K562 (cell line): ENCODE results near the gene TRIM65. TPM values are rescaled to one million over a fixed set of nuclear protein-coding genes. Genes with fewer than 3 reads are reported as not detected.

ENCODE experiments used
- CBX1 ChIP-seq: sonication (generic); IDR thresholded peaks from 2 replicates; pipeline ENCODE4 v1.6.1; 2016; ENCODE audit warnings: antibody characterized with exemption, low read depth, mild to moderate bottlenecking
- CUX1 ChIP-seq: fragments of 200-800 bp; sonication (Bioruptor generic); IDR thresholded peaks from 2 replicates; pipeline ENCODE4 v1.6.1; 2016; ENCODE audit warnings: missing genetic modification characterization, missing compliant biosample characterization
- HOMEZ ChIP-seq: fragments of 250-450 bp; sonication (Bioruptor Pico); IDR thresholded peaks from 2 replicates; pipeline ENCODE4 v1.4.0; 2020; ENCODE audit warnings: mild to moderate bottlenecking, moderate library complexity
- KLF13 ChIP-seq: fragments of 450-650 bp; IDR thresholded peaks from 2 replicates; pipeline ENCODE4 v1.6.1; 2016; ENCODE audit warnings: missing genetic modification characterization, low read depth, mild to moderate bottlenecking, missing compliant biosample characterization, moderate library complexity, borderline replicate concordance
- POLR3A ChIP-seq: IDR thresholded peaks from 2 replicates; pipeline ENCODE4 v1.6.1; 2011; ENCODE audit warnings: borderline replicate concordance, mild to moderate bottlenecking, moderate library complexity; ENCODE audit not compliant: insufficient read length, insufficient read depth; ENCODE audit errors: extremely low read depth
- PRMT5 ChIP-seq: sonication (generic); formaldehyde crosslinking; IDR thresholded peaks from 2 replicates; pipeline ENCODE4 v1.5.0; 2020; ENCODE audit warnings: missing genetic modification reagents
- STAG1 ChIP-seq: sonication (generic); formaldehyde crosslinking; IDR thresholded peaks from 2 replicates; pipeline ENCODE4 v1.5.0; 2020; ENCODE audit warnings: missing genetic modification reagents, borderline replicate concordance
- TRIM25 ChIP-seq: fragments of 450-650 bp; IDR thresholded peaks from 2 replicates; pipeline ENCODE4 v1.7.0; 2016; ENCODE audit warnings: borderline replicate concordance
- ZNF609 ChIP-seq: sonication (generic); formaldehyde crosslinking; IDR thresholded peaks from 2 replicates; pipeline ENCODE4 v1.8.1; 2023; ENCODE audit warnings: missing genetic modification reagents, mild to moderate bottlenecking, borderline replicate concordance
- ZNF699 ChIP-seq: fragments of 250-450 bp; sonication (Bioruptor Pico); IDR thresholded peaks from 2 replicates; pipeline ENCODE4 v1.8.0; 2021; ENCODE audit warnings: mild to moderate bottlenecking, moderate library complexity; ENCODE audit not compliant: insufficient replicate concordance
- polyA plus RNA-seq, 8 experiments: library from polyadenylated mRNA; depleted of rRNA in 4 of 8; stranded (reverse) in 5 of 8; unstranded in 3 of 8; fragments of >200 nt; fragmentation: Nextera tagmentation in 2 of 8; fragmentation: Illumina TruSeq in 1 of 8; extraction: Ambion mirVana in 2 of 8; extraction: Trizol in 1 of 8; gene quantifications; 2 replicates each; pipeline versions ENCODE4 v1.2.1 to v1.2.3, GENCODE V29; 2011 to 2014; ENCODE audit warnings: inconsistent platforms in 1 of 8, missing spikeins in 1 of 8
- total RNA-seq, 7 experiments: library from RNA; depleted of rRNA in 6 of 7; stranded (reverse); fragments of >200 nt in 6 of 7; fragmentation: Illumina TruSeq in 2 of 7; extraction: Trizol in 2 of 7; gene quantifications; 2 replicates each; pipeline versions ENCODE4 v1.2.1 to v1.2.3, GENCODE V29; 2011 to 2021; ENCODE audit warnings: low replicate concordance in 1 of 7

The TRIM65 gene
- total and polyA plus RNA-seq, 9 of the 15 experiments (the other 6 are each of a cell fraction or from before 2014, with no cell fraction given) = 2.8 to 45.7 (median 22.9) TPM

GRCh38 chr17:75925103-75925502, 28.4 kb upstream of the TRIM65 start (continued):
- no peak for TF ChIP-seq ZNF609 (CRISPR knock-in tag)
- TF ChIP-seq STAG1 (CRISPR knock-in tag) = no peak
- no peak for TF ChIP-seq ZNF699 (CRISPR knock-in tag)
- no peak for TF ChIP-seq CUX1 (CRISPR knock-in tag)
- TF ChIP-seq TRIM25 = no peak
- TF ChIP-seq PRMT5 (CRISPR knock-in tag) = no peak
- TF ChIP-seq HOMEZ (CRISPR knock-in tag) = no peak
- no peak for TF ChIP-seq CBX1
- TF ChIP-seq POLR3A = no peak
- no peak for TF ChIP-seq KLF13
